Thoracic aorta (tissue), 2 donors: ENCODE data around the gene XKR3. TPM values are rescaled to one million over a fixed set of nuclear protein-coding genes. Genes with fewer than 3 reads are reported as not detected.

Experiments used
- ATAC-seq: fragments of 150-250 bp; one replicate; pipeline ENCODE4 v1.8.0; 2017; ENCODE audit warnings: low read depth; ENCODE audit not compliant: insufficient number of reproducible peaks, low FRiP score
- DNase-seq: peaks from one replicate; pipeline ENCODE4 v3.0.0-alpha.2; 2020; ENCODE audit warnings: low spot score
- H3K27ac ChIP-seq, 2 donors: fragments of 200-600 bp; sonication (generic); 1 replicate in 1 of 2; 2 replicates in 1 of 2; pipeline ENCODE4 v1.5.1; 2016; ENCODE audit warnings: mild to moderate bottlenecking in 2 of 2, moderate library complexity in 2 of 2
- H3K27me3 ChIP-seq: fragments of 200-600 bp; sonication (generic); replicated peaks from 2 replicates; pipeline ENCODE4 v1.6.0; 2016; ENCODE audit warnings: mild to moderate bottlenecking; ENCODE audit not compliant: insufficient read depth
- H3K36me3 ChIP-seq: fragments of 200-600 bp; sonication (generic); one replicate; pipeline ENCODE4 v1.5.1; 2016
- H3K4me1 ChIP-seq, 2 donors: fragments of 200-600 bp; sonication (generic); 1 replicate in 1 of 2; 2 replicates in 1 of 2; pipeline versions ENCODE4 v1.5.1 to v1.6.0; 2016; ENCODE audit warnings: low read depth in 2 of 2, mild to moderate bottlenecking in 1 of 2; ENCODE audit not compliant: control insufficient read depth in 1 of 2
- H3K4me3 ChIP-seq: fragments of 200-600 bp; sonication (generic); 2 replicates; pipeline ENCODE4 v1.5.1; 2016; ENCODE audit warnings: mild to moderate bottlenecking
- H3K9me3 ChIP-seq: fragments of 200-600 bp; sonication (generic); 2 replicates; pipeline ENCODE4 v1.5.1; 2016
- CTCF ChIP-seq: fragments of 200-600 bp; sonication (generic); IDR thresholded peaks from one replicate; pipeline ENCODE4 v1.5.1; 2019; ENCODE audit warnings: antibody characterized with exemption
- total RNA-seq, 2 donors: library from RNA; depleted of rRNA; stranded (reverse); fragments of >200 nt; gene quantifications; one replicate each; pipeline versions ENCODE4 v1.1.0 to v1.2.3, GENCODE V29; 2016

The XKR3 gene
- total RNA-seq, 2 donors from 2014 or later: not detected

GRCh38 chr22:16819249-16819648, 6.0 kb downstream of the XKR3 start:
- Histone ChIP-seq H3K27ac (no peak overlapping the region), H3K9me3 (no peaks in the 10 kb centered on the region), H3K27me3 (no peaks in the 10 kb centered on the region), H3K36me3 (no peaks in the 10 kb centered on the region), H3K4me3 (no peak overlapping the region), H3K4me1 (no peaks in the 10 kb centered on the region)
- ATAC-seq (no peak), DNase-seq (no peak)
- TF ChIP-seq CTCF: no peak

DNA sequence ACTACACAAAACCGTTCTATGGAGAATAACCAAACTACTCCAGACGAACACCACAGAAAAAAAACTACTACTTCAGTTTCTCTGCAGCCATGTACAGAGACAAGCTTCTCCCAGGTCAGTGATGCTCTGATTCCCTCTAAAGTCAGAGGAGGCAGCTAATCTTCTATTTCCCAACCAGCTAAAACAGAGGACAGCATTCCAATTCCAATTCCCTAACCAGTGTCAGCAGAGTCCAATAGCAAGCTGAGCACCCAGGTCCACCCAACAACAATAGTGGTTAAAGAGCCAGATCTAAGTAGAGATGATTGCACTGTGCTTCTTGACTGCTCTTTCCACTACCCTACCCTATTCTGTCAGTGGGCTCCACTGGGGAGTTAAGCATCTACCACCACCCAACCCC, 6.7 kb downstream of the XKR3 start:
- Histone ChIP-seq H3K9me3 (no peaks in the 10 kb centered on the region), H3K27me3 (no peaks in the 10 kb centered on the region), H3K27ac (no peak overlapping the region), H3K4me3 (no peak overlapping the region), H3K36me3 (no peaks in the 10 kb centered on the region), H3K4me1 (no peaks in the 10 kb centered on the region)
- TF ChIP-seq CTCF: no peak
- DNase-seq: no peak
- no peak for ATAC-seq

DNA sequence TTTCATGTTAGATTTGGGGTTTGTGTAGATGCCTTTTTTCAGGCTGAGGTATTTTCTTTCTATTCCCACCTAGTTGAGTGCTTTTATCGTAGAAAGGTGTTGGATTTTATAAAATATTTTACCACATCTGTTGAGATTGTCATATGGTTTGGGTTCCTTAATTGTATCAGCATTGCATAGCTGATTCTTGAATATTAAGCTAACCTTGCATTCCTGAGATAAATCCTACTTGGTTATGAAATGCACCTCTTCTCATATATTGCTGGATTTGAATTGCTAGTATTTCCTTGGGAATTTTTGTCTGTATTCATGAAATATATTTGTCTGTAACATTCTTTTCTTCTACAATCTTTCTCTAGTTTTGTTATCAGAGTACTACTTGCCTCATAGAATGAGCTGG, 10.1 kb downstream of the XKR3 start:
- Histone ChIP-seq H3K27me3 (no peaks in the 10 kb centered on the region), H3K27ac (no peak overlapping the region), H3K4me1 (no peaks in the 10 kb centered on the region), H3K4me3 (no peak overlapping the region), H3K36me3 (no peaks in the 10 kb centered on the region), H3K9me3 (no peaks in the 10 kb centered on the region)
- ATAC-seq: no peak
- DNase-seq: no peak
- no peak for TF ChIP-seq CTCF

DNA sequence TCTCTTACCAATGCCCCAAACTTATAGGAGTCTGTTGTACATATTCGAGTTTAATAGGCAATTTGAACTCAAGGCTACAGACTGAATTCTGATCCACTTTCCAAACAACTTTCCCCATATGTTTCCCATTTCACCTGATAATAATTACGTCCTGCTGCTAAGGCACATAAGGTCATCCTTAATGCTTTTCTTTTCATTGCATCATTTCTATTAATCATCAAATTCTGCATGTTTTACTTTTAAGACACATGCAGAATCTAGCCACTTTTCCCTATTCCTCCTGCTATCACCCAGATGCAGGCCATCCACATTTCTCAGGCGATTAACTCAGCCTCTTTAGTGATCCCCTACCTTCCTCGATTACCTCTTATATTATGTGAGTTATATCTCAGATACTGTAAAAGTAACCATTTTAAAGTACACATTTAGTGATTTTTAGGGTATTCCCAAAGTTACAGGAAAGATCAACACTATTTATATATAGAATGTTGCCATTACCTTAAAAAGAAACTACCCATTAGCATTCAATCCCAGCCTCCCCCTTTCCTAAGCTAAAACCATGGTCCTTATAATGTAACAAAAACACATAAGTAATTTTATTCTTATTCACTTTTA, 14.9 kb downstream of the XKR3 start:
- Histone ChIP-seq H3K27me3 (no peaks in the 10 kb centered on the region), H3K27ac (no peak overlapping the region), H3K36me3 (no peaks in the 10 kb centered on the region), H3K4me3 (no peak overlapping the region), H3K9me3 (no peaks in the 10 kb centered on the region), H3K4me1 (no peaks in the 10 kb centered on the region)
- DNase-seq (no peak), ATAC-seq (no peak)
- no peak for TF ChIP-seq CTCF

DNA sequence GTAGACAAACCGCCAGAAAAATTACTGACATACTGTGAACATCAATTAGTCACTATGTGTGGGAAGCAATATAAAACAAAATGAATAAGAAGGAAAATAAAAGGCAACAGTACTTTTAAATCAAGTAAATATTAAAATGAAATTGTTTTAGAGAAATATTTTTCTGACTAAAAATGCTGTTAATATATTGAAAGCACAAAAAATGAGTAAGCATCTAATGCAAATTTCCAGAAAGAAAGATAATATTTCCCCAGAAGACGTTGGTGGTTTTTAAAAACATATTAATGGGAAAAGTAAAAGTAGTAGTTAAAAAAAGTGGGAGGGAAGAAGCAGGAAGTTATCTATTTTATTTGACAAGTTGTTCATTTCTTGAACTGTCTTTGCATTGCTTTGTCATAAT, 16.5 kb downstream of the XKR3 start:
- Histone ChIP-seq H3K9me3 (no peaks in the 10 kb centered on the region), H3K4me3 (no peak overlapping the region), H3K4me1 (no peaks in the 10 kb centered on the region), H3K27me3 (no peaks in the 10 kb centered on the region), H3K27ac (no peak overlapping the region), H3K36me3 (no peaks in the 10 kb centered on the region)
- ATAC-seq (no peak), DNase-seq (no peak)
- TF ChIP-seq CTCF: no peak
